ENCODE results near the gene PACRG.

The PACRG gene

DNA sequence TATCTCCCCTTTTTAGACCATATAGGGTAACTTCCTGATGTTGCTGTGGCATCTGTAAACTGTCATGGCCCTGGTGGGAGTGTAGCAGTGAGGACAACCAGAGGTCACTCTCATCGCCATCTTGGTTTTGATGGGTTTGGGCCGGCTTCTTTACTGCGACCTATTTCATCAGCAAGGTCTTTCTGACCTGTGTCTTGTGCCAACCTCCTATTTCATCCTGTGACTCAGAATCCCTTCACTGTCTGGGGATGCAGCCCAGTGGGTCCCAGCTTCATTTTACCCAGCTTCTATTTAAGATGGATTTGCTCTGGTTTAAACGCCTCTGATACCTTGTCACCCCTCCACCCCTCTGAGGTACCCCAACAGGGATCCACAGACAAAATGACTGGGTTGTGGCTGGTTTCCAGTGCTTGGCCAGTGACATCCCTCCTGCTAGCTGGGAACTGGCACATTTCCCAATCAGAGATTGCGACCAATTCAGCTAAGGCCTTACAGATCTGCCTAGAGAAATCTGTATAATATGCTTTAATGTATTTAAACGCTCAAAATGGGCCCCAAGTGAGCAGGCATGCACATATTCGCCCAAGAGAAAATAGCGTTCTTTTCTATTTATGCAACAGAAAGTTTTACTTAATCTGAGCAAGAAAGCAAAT is 371.2 kb downstream of the PACRG start:
- no peak for DNase-seq

DNA sequence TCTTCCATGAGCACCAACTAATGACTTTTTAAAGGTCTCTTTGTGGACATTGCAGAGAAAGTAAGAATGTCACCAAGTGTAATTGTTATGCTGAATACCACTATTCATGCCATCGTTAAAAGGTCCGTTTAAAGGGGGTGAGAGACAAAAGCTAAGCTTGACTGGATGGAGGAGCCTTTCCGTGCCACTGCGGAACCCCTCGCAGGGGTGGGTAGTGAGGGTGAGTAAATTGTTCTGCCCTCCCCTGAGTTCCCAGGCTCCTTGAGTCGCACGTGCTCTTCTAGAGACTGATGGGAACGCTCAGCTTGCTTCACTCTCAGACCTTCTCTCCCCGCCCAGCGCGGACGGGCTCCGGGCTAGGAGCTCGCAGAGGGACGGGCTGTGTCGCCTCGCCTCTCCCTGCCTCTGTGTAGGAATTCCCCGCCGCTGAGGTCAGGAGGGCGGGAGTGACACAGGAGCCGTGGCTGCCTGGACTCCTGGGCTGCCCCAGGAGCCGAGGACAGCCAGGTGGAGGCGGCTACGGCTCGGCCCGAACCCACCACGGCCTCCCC is 371.9 kb downstream of the PACRG start:
- DNase-seq, result no peak

DNA sequence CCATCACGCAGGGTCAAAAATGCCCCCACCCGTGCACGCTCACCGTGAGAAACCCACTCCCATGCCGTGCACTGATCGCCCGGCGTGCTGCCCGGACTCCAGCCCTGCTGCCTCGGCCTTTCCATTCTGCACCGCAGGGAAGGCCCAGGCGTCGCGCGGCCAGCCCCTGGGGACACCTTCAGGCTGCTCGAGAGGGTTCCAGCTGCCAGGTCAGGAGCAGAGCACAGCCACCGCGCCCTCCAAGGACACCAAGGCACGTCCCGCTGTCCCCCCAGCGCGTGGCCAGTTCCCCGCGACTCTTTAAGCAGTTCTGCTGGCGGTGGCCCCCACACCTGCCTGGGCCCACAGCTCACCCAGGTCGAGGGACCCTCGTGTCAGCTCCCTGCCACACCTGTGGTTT is 372.5 kb downstream of the PACRG start:
- no peak for DNase-seq

DNA sequence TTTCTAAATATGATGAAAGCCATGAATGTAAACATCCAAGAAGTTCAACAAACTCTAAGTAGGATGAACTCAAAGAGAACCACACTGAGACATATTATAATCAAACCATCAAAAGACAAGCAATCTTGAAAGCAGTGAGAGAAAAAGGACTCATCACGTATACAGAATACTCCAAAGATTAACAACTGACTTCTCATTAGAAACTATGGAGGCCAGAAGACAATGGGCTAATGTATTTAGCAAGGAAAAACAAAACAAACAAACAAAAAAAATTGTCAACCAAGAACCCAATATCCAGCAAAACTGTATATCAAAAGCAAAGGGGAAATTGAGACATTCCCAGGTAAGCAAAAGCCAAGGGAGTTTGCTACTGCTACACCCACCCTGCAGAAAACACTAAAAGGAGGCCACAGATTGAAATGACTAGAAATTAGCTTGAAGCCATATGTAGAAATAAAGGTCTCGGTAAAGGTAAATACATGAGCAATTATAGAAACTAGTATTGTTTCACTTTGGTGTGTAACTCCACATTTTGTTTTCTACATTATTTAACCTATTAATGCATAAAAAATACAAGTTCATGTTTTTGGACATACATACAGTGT is 385.7 kb downstream of the PACRG start:
- DNase-seq, result no peak

DNA sequence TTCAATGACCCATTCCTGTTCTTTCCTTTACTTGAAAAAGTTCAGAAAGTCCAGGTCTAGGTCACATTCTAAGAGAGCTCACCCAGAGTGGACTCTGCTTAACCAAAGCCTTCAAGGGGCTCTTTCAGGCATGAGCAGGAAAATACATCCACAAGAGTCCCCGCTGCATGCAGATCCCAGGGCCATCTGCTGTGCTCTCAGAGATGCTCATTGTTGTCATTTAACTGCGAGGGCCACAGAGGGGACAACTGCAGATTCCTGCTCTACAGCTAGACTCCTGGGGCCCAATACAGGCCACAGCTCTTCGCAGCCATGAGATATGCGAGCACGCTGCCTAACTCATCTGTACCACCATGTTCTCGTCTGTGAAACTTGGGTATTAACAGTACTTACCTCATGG is 391.2 kb downstream of the PACRG start:
- DNase-seq, result peak in 1 of 2 experiments; percentile 36

DNA sequence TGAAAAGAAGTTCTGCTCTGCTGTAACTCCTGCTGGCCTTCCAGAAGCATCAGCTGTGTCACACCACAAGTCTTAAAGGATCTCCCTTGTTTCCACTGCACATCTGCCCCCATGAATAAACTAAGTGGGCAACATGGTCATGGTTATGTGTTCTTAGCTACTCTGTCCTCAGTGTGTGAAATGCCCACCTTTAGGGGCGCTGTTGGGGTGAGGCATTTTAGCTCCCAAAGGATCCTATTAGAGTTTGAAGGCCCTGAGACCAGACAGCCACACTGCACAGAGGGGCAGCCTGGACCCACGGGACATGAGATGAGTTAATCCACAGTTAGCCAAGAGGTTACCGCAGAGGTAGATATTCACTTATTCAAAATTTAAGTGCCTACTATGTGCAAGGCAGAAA is 392.4 kb downstream of the PACRG start:
- DNase-seq, result no peak

DNA sequence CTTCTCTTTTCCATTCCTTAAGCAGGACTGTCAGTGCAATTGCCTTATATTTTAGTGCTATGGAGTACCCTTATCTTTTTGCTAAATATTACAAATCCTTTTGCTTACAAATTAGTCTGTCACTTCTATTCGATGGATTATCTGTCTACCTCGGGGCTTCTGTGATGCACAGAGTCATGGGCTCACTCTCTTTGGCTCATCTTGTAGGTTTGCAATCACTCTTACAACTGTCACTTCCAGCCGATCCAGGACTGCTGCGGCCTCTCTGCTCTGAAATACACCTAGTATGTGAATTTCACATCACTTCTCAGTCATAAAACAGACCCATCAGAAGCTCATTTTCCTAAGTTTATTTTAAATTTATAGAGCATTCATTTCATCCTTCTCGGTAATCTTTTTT is 393.5 kb downstream of the PACRG start:
- no peak for DNase-seq

DNA sequence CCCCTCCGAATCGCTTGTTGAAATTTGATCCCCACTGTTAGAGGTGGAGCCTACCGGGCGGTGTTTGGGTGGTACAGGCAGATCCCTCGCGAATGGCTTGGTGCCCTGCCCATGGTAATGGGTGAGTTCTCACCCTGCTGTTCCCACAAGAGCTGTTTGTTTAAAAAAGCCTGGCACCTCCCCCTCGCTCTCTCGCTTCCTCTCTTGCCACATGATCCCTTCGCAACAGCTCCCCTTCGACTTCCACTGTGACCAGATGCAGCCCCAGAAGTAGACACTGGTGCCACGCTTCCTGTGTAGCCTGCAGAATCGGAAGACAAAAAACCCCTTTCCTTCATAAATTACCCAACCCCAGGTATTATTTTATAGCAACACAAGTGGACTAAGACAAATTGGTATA is 394.6 kb downstream of the PACRG start:
- DNase-seq, result no peak

DNA sequence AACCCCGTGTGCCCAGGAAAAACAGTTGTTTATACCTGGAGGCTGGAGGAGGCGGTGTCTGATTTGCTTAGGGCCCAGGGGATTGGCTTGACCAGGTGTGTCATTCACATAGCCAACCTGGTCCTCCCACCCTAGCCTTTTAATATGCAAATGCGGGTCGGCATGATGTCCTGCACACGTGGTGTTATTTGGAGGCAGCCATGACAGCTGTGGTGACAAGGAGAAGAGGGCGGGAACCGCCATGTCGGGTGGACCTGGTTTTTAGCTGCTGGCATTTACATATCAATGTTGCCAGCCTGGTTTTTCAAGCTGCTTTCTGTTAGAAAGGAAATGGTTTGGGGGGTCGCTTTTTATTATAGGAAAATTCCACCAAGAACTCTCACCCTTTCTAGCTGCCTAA is 395.3 kb downstream of the PACRG start:
- DNase-seq, result no peak

DNA sequence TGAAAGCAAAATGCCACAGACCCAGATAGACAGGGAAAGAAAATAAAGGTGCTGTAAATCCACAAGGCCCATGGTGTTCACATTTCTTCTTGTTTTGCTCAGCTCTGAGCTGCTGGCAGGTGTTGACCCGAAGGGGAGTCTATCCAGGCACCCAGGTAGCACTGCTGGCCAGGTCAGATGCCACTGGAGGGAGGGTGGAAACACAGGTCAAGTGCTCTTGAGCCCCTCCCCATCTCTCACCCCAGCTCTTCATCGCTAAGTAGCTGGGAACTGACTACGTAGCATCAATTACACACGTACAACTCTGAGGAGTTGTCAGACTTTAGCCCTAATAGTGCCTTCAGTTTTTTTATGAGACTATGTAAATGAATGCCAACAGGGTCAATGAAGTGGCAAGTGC is 399.0 kb downstream of the PACRG start:
- no peak for DNase-seq

DNA sequence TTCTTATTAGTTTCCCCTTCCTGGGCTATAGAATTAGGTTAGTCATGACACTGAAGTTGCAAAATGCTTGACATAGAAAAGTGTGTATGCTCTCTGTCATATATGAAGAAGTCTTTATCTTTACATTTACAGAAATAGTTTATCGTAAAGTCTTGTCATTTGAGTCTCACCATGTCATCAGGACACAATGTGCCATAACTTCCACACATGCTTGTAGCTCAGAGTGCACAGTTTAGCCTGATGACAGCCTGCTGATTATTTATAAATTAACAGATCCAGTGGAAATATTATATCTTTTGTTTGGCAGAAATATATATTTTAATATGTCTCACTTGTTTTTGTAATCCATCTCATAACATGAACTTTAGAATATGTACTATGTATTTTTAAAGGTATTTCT is 399.8 kb downstream of the PACRG start:
- no peak for DNase-seq

DNA sequence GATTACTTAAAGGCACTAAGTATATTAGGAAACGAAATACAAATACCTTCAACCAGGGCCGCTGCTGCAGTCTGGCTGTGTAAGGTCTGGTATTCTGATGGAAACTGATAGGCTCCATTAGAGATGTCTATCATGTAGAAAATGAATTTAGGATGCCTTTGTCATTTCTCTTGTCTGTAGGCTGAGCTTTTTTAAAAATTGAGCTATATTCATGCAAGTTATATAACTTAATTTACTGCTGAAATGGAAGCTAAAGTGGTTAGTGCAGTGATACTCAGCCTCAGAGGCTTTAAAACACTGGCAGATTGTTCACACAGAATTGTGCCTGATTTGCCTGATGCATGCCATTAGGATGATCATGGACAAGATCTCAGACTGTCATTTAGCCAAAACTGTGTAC is 400.6 kb downstream of the PACRG start:
- DNase-seq, result no peak

DNA sequence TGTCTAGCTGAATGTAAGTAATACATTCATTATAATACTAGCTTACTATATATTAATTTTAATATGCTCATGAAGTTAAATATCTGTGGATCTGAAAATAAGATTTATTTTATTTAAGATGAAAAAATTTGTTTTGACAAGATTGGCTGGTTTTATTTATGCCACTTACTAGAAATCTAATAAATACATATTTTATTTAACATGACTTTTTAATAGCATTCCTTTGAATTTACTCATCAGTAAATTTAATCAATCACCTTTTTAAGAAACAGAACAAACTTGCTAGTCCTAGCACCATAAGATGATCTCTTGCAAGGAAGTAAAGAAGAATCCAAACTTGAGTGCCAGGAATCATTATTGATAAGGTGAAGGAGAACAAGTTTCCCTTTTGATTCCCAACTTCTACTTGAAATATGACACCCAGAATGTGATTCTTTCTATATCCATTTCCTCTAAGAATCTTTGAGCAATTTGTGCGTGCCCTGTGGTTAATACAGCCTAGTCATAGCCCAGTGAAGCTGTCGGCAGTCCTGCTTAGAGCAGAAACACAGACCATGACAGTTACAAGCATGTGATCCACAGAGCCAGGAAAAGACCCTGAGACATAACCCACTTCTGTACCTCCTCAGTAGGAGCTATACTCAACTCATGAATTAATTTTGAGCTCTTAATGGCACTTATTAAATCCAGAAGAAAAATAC is 404.4 kb downstream of the PACRG start:
- no peak for DNase-seq

DNA sequence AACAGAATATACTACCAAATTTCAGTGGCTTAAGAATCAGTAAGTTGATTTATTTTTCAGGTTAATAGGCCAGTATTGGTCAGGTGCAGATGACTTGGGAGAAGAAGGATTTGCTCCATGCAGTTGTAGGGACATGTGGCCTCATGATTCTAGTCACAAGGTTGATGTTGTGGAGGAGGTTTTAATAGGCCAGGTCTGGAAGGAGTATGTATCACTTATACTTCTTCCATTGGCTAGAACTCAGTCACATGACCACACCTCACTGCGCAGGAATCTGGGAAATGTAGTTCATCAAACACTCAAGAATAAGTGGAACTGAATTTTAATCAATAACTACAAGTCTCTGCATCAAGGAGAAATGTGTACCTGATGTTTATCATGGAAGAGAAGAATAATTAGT is 405.2 kb downstream of the PACRG start:
- DNase-seq, result no peak

DNA sequence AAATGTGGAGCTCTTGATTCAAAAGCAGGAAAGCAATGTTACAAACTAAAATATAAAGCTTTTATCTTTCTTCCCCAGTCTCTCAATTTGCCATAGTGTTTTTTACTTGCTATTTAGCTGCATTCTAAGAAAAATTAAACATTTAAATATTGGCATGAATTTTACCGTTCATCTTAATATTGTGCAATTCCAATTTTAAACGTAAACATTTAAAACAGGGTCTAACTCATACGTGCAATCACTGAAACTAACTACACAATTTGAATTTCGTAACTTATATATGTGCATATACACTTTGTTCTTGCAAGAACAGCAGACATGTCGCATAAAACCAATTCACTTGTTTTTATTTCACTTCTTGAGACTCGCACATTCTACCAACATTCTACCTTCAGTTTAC is 405.9 kb downstream of the PACRG start:
- no peak for DNase-seq

DNA sequence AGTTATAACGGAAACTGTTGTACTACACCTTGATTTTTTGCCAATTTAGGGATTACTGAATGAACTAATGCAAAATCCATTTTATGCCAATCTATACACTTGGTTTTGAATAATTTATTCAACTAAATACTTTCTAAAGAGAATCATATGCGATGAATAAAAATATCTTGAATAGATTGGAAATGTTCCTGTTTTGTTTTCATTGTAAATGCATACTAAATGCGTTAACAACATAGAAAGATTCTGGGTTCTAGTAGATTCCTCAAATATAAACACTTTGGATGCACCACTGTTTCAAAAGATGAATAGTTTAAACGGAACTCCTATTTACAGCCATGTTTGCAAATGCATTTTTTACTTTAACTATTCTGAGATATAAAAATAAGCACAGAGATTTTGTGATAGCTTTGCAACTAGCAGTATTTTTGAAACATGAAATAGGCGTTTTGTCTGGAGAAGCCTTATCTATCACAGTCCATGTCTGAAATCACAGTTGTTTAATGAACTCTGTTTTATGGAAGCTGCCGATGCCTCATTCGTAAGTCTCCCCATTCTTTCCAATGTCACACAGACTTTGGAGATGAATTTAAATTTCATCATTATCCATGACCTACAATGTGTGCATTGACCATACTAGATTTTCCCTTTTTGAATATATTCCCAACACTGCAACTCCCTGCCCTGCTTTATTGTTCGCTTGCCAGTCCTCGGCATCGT is 409.1 kb downstream of the PACRG start:
- no peak for DNase-seq

DNA sequence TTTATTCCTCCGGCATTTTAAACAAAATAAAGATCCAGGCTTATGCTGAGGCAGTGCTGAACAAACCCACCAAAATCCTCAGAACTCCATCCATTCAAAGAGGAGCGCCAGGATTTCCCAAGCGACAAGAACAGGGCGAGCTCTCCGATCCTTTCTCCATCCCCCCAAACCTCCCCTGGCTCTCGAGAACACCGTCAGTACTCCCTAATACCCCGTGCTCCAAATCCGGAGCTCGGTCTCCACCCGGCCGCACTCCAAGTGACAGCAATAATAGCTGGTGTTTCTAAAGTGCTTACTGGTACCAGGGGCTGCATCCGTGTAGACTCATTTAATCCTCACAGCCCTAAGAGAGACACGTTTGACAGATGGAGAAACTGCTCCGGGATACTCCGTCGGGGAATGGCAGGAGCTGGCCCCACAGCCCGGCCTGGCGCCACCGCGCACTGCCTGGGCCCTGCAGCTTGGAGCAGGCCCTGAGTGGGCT is 409.7 kb downstream of the PACRG start:
- DNase-seq, result no peak

DNA sequence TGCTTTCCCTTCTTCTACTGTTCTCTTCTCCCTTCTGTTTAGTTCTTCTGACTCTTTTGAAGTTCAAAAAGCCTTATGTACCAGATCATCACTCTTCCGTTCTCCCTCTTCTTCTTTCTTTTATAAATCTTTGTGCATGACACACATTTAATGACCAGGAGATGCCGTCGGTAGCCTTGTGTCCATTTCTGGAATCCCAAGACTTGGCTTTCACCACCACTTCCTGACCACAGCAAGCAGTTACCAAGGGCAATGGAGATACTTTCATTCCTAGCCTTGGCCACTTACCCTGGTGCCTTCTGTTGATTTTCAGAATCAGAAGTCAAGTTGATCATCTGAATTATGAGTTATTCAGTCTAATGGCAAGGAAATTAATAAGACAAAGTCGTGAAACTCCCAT is 418.3 kb downstream of the PACRG start:
- no peak for DNase-seq

DNA sequence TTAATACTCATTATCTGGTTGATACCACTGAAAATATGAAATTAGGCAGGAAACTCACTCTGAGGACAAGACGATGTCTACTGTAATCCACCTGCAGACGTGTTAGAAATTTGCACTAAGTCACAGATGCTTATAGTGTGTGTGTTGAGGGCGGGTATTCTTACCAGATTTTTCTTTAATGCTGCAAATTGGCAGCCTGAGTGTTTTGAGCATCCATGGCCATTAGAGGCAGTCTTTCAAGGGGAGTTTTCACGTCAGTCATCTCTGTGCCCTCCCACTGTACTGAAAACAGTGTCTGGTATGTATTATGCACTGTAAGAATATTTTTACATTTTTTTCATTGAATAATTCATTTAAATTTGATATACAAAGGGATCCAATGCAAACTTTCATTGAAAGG is 420.2 kb downstream of the PACRG start:
- peak in 1 of 2 experiments; percentile 16 for DNase-seq

DNA sequence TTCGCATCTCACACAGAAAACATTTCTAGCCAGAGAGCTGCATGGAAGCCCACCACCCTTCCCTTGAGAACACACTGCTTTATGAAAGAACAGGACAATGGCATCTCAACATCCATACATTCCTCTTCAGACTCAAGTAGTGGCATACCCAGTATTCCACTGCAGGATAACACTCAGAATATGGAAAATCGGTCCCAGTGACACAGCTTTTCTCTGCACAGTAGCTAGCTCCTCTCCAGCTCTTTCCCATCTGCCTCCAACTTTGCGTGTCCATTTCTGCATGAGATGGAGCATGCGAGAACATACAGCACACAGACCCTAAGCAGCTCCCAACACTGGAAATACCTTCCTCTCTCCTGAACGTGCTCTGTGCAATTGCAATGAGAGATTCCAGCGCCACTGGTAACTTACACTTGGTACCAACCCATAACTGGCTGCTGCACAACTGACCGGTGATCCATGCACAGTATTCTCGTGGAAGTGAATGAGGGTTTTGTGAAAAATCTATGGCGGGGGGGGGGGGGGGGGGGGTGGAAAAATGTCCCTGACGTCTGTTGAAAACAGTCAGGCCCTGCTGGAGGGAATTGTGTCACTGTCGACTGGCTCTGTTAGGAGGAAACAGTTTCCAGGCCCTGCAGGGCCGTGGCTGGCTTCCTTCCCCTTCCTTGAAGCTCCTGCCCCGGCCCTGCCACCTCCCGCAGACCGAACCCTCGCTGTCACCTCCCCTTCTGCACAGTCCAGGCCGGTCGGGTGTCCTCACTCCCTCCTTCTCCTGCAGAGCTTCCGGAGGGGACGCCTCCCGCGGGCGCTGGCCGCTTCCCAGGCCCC is 420.9 kb downstream of the PACRG start:
- no peak for DNase-seq

DNA sequence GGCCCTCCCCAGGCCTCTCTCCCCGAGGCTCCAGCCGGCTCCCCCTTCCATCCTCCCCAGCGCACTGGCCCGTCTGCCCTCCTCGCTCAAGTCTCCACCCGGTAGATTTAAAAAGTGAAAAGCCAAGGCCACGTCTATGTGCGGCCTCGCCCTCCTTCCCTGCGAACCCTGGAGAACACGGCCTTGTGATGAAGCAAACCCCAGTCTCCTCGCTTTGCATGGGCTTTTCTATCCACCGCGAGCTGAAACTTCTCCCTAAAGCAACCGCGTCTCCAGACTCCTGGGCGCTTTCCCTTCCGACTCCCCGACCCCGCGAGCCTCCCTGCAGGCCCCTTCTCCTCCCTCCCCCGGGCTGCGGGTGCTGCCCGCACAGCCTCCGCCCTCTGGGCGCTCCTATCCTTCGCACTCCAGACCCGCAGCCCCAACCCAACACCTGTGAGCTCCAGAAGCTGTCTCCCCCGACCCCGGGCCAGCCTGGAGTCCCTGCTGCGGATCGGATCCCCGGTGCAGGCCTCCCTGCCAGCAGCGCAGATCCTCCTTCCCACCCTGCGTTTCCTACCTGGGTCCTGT is 421.6 kb downstream of the PACRG start:
- DNase-seq, result no peak

DNA sequence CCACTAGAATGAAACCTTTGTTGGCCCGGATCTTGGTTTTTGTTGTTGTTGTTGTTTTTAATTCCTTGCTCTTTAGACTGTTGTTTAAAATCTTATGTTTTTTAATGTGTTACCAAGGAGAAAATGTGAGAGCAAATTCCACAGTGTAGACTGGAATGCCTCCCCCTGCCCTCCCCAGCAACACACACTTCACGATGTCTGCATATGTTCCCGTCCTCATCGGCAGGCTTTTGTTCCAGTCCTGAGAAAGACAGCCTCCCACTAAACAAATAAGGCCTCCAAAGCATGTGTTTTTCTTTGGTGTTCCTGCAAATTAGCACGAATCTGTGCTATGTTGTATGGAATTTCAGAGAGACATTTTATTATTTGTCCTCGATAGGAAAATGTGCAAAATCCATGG is 423.4 kb downstream of the PACRG start:
- DNase-seq, result no peak
